GM12891 (cell line): ENCODE data around the gene ERICH4. TPM values are rescaled to one million over a fixed set of nuclear protein-coding genes. Genes with fewer than 3 reads are reported as not detected.
A peak's percentile ranks its signal among the peaks of the same experiment; 100 is the strongest.

Source experiments
- DNase-seq: peaks from one replicate; pipeline ENCODE4 v3.0.0; 2011; ENCODE audit warnings: low spot score; ENCODE audit not compliant: insufficient read length
- FAIRE-seq: peaks from 2 replicates; lab custom pipeline; 2011; peaks lifted over from hg19 to GRCh38; lab: Jason Lieb, UNC
- PAX5 ChIP-seq: IDR thresholded peaks from 2 replicates; pipeline ENCODE4 v1.6.1; 2011; ENCODE audit warnings: low read length, moderate library complexity, mild to moderate bottlenecking; ENCODE audit not compliant: insufficient read depth, severe bottlenecking
- POLR2A ChIP-seq: IDR thresholded peaks from 2 replicates; pipeline ENCODE4 v1.6.1; 2011; ENCODE audit warnings: low read depth, low read length, control low read depth
- POLR2AphosphoS5 ChIP-seq: IDR thresholded peaks from 2 replicates; pipeline ENCODE4 v1.6.1; 2011; ENCODE audit warnings: low read depth, low read length, control low read depth
- POU2F2 ChIP-seq: IDR thresholded peaks from 2 replicates; pipeline ENCODE4 v1.6.1; 2011; ENCODE audit warnings: low read depth, mild to moderate bottlenecking, control low read depth, low read length, moderate library complexity
- SPI1 ChIP-seq: IDR thresholded peaks from 2 replicates; pipeline ENCODE4 v1.6.1; 2011; ENCODE audit warnings: low read depth, low read length, control low read depth
- TAF1 ChIP-seq: IDR thresholded peaks from 2 replicates; pipeline ENCODE4 v1.6.1; 2011; ENCODE audit warnings: low read depth, low read length, control low read depth
- polyA plus RNA-seq: library from polyadenylated mRNA; unstranded; fragments of >200 nt; gene quantifications from one replicate; pipeline ENCODE4 v1.2.1, GENCODE V29; 2012; ENCODE audit warnings: low read depth, missing spikeins, inconsistent platforms; ENCODE audit not compliant: missing spikeins

The ERICH4 gene, protein sequence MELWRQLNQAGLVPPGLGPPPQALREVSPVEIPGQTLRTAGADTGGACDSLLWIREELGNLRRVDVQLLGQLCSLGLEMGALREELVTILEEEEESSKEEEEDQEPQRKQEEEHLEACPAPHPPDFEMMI
- not detected for polyA plus RNA-seq

- DNase-seq = no peak
- no peak for FAIRE-seq
- no peak for TF ChIP-seq POLR2A
- no peak for TF ChIP-seq POLR2AphosphoS5
- TF ChIP-seq TAF1 = no peak
- no peak for TF ChIP-seq SPI1
- no peak for TF ChIP-seq POU2F2
- no peak for TF ChIP-seq PAX5
These were observed at the start of gene ERICH4 for GRCh38 chr19:41442473-41443355. Gene ERICH4 (plus strand): TSS chr19:41443156. CDS start chr19:41443170, 14 bp downstream.

- no peak for FAIRE-seq
- TF ChIP-seq POLR2AphosphoS5 = no peak
- TF ChIP-seq POLR2A = no peak
- DNase-seq = no peak
These were observed 47.6 kb upstream of the ERICH4 start for GRCh38 chr19:41395355-41395754.

DNA sequence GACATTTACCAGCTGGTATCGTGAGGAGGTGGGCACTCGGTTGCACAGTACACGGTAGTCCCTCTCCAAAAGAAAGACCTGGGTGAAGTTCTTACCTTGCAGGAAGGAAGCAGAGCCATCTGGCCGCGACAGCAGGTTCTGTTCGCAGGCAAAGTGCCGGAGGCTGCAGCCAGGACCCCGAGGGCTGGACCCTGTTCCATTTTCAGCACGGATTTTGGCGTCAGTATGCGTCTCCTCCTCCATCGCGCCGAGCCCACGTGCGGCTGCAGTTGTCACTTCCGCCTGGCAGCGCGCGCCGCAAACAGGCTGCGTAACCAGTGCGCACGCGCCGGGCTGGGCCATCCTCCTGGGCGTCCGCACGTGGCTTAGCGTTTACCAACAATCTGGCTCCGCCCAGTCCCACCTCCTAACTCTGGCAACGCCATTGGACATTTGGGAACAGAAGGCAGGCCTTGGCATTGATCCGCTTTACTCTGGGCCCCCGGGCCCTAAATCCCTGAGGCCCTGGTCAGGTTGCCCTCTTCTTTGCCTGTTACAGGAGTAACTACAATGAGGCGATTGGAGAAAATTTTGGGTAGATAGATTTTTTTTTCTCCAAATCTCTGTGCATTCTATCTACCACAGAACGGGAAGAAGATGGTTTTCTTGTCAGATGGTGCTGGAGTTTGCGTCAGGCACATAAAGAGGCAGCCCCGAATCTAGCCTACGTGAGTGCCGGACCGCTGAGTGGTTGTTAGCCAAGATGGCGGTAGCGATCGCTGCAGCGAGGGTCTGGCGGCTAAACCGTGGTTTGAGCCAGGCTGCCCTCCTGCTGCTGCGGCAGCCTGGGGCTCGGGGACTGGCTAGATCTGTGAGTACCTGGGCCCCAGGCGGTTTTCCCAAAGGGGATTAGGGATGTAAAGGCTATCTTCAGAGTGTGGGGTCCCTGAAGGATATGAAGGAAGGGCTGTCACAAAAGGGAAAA is 45.6 kb upstream of the ERICH4 start, which contains the start of the genes BCKDHA and EXOSC5:
BCKDHA (plus strand) TSS at position 733 of the 964 bp plus-strand sequence; CDS start at position 743, 10 bp downstream.
EXOSC5 (minus strand) TSS at position 274 of the 964 bp plus-strand sequence; CDS start at position 243, 31 bp downstream.
- no peak for TF ChIP-seq PAX5
- peak; percentile 81 for TF ChIP-seq POLR2A
- peak; percentile 64 for TF ChIP-seq SPI1
- peak; percentile 87 for TF ChIP-seq TAF1
- peak; percentile 55; the same call in 1 of the 2 replicates for TF ChIP-seq POU2F2
- TF ChIP-seq POLR2AphosphoS5 = peak; percentile 62
- FAIRE-seq (peak; percentile 99), DNase-seq (peak; percentile 92)

DNA sequence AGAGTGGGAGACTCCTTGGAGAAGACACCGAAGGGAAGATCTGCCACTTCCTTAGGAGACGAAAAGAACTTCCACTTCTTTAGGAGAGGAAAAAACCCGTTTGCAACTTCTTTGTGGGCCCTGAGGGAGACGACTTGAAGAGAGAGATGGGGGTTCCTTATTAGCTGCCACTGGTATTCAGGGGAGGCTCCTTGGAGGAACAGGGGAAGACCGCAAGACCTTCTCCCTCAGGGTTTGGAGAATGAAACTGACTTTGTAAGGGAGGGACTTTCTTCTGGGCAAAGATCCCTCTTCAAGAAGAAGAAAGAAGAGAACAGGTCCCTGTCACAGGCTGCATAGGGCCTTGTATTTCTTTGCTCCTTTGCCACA is 44.9 kb upstream of the ERICH4 start:
- DNase-seq = no peak
- no peak for TF ChIP-seq TAF1
- no peak for TF ChIP-seq POLR2A
- TF ChIP-seq PAX5 = no peak
- no peak for TF ChIP-seq POU2F2
- TF ChIP-seq SPI1 = no peak
- no peak for TF ChIP-seq POLR2AphosphoS5
- FAIRE-seq = no peak

GRCh38 chr19:41398598-41398997 is 44.4 kb upstream of the ERICH4 start:
- FAIRE-seq (no peak), DNase-seq (no peak)
- TF ChIP-seq PAX5 (no peak), POU2F2 (no peak)

GRCh38 chr19:41399091-41399490 is 43.9 kb upstream of the ERICH4 start:
- TF ChIP-seq PAX5 (no peak), POU2F2 (no peak), POLR2A (no peak), POLR2AphosphoS5 (no peak), TAF1 (no peak), SPI1 (no peak)
- DNase-seq (no peak), FAIRE-seq (no peak)

DNA sequence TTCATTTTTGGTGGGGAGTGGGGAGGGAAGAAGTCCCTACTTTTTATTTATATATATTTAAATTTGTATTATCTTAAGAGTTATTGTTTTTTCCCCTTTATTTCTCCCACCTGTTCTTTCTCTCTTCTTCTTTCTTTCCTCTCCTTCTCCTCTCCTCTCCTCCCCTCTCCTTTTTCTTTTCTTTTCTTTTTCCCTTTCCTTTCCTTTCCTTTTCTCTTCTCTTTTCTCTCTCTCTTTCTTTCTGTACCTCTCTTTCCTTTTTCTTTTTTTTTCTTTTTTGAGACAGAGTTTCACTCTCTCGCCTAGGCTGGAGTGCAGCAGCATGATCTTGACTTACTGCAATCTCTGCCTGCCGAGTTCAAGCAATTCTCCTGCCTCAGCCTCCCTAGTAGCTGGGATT is 43.4 kb upstream of the ERICH4 start:
- FAIRE-seq = no peak
- no peak for DNase-seq
- TF ChIP-seq POLR2AphosphoS5 (no peak), POU2F2 (no peak), PAX5 (no peak), POLR2A (no peak), SPI1 (no peak), TAF1 (no peak)

DNA sequence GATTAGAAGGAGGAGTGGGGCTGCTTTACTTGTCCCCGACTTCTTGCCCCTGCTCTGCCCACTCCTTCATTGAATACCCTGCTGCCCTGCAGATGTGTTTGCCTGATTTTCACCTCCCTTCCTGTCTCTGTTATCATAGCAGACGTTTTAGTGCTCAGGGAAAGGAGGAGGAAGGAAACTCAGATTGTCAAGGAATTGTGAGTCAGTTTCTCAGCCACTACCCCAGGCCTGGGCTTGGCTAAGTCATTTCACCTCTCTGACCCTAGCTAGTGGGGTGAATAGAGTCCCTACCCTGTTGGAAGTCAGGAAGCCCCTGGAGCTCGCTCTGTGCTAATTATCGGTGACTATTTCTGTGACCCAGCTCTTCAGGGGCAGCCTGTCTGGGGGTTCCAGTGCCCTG is 41.5 kb upstream of the ERICH4 start:
- TF ChIP-seq POU2F2 = no peak
- no peak for TF ChIP-seq POLR2AphosphoS5
- TF ChIP-seq POLR2A = no peak
- DNase-seq (no peak), FAIRE-seq (no peak)

GRCh38 chr19:41402010-41402409 is 40.9 kb upstream of the ERICH4 start:
- TF ChIP-seq SPI1 = no peak
- TF ChIP-seq POLR2A = no peak
- no peak for TF ChIP-seq PAX5
- no peak for TF ChIP-seq TAF1
- TF ChIP-seq POLR2AphosphoS5 = no peak
- no peak for TF ChIP-seq POU2F2
- FAIRE-seq = no peak
- no peak for DNase-seq
